ENCODE results near the gene CELSR1.

CELSR1 gene

DNA sequence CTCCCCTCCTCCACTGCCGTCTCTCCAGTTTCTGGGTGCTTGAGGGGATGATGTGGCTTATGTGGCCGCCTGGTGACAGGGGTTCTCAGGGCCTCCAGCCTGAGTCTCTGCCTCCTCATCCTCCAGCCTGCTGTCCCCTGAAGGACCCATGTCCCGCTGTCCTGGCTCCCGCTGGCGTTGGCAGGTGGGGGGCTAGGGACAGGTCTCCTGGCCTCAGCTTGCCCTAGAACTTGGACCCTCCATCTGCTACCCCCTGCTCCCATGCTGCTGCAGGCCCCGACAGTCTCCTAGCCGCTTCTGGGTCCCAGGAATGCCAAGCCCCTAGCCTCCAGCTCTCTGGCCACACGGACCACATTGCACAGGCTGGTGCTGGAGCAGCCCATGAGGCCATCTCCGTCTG, 13.9 kb upstream of the CELSR1 start:
- no peak for DNase-seq

DNA sequence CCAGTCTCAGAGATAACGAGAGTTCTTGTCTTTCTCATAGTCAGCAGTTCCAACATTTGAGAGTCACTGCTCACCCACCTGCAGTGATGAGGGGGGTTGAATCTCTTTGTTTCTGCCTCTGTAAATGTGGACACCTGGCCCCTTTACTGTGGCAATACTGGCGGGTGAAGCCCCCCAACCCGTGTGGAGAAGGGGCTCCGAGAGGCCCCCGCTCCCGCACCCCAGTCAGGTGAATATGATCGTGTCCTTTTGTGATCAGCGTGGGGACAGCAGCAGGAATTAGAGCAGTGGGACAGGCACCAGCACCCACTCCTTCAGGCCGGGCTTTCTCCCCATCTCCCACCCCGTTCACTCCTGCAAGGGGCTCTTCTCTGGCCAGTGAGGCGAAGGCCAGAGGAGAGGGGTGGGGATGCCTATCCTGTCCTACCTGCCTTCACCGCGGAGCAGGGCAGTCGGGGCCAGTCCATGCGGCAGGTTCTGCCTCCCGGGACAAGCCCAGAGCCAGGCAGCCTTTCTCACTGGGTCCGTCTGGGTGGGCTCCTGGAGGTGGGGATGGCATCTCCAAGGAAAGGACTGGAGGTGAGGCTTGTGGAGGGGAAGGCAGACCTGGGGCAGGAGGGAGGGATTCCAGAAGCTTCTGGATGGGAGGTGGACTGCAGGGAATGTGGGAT, 12.7 kb upstream of the CELSR1 start:
- DNase-seq, result no peak

DNA sequence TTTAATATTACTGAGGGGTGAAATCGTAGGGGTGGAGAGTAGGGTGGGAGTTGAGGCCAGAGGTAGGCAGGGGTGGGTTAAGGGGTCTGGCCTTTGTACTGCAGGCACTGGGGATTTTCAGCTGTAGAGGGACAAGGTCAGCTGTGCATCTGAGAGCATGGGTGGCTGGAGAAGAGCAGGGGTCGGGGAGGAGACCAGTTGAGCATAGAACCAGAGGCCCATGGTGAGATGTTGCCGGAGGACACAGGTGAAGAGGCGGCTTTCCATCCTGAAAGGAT, 12.1 kb upstream of the CELSR1 start:
- DNase-seq, result no peak

DNA sequence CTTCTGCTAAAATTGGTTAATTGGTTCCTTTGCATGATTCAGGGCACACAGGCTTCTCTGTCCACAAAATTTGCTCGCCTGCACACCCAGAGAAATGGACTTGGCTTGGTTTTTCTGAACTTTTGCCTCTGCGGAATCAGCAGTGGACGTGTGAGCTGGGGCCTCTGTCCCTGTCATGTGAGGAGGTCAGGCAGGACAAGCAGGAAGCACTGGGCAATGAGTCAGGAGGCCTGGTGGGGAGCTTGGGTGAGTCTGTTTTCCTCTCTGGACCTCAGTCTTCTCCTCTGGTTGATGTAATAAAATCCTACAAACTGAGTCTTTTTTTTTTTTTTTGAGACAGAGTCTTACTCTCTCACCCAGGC, 10.4 kb upstream of the CELSR1 start:
- no peak for DNase-seq

DNA sequence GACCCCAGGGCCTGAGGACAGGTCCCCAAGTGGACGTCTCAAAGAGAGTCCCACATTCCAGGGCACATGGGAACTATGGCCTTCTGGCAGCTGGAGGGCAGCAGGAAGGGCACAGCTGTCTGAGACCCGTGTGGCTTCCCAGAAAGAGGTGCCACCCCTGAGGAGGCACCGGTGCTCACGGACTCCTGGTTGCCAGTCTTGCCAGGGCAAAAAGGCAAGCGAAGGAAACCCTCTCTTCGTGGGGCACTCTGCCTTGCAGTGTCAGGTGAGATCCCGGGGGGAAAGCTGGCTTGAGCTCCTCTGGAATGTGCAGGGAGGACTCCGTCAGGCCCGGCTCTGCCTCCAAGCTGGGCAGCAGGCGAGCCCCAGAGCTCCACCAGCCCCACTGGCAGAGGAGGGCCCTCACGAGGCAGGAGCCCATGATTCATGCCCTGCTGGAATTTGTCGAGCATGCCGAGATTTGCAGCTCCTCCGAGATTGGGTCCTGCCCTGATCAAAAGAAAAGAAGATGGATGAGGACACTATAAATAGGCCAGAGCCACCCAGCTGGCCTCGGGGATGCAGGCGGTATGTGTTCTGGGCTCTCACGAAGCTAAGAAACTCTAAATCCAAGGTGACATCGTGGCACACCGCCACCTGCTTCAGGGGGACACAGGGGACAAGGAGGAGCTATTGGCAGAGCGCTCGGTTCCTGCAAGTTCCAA, 9.9 kb upstream of the CELSR1 start:
- DNase-seq, result no peak

DNA sequence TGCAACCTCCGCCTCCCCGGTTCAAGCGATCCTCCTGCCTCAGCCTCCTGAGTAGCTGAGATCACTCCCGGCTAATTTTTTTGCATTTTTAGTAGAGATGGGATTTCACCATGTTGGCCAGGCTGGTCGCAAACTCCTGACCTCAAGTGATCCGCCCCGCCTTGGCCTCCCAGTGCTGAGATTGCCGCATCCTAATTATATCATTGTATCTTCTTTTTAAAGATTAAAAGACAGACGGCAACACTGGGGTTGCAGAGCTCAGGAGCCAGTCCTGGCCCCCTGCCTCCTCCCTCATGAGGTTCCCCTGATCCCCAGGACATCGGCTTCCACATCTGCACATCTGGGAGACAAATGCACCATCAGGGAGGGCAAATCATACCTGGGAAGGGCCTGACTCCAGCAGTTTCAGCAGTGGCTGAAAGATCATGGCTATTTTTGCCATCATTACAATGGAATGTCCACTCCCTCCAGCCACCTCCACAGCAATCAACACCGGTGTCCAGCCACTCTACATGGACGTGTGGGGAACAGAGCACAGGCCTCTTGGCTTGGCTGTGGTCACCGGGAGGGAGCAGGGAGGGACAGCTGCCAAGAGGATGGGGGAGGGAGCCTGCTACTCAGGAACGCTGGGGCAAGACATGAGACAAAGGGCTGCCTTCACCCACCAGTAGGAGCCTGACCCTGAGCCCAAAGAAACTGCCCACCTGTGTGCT, 9.2 kb upstream of the CELSR1 start:
- DNase-seq, result no peak

GRCh38 chr22:46545086-46545792, 7.8 kb upstream of the CELSR1 start:
- no peak for DNase-seq

DNA sequence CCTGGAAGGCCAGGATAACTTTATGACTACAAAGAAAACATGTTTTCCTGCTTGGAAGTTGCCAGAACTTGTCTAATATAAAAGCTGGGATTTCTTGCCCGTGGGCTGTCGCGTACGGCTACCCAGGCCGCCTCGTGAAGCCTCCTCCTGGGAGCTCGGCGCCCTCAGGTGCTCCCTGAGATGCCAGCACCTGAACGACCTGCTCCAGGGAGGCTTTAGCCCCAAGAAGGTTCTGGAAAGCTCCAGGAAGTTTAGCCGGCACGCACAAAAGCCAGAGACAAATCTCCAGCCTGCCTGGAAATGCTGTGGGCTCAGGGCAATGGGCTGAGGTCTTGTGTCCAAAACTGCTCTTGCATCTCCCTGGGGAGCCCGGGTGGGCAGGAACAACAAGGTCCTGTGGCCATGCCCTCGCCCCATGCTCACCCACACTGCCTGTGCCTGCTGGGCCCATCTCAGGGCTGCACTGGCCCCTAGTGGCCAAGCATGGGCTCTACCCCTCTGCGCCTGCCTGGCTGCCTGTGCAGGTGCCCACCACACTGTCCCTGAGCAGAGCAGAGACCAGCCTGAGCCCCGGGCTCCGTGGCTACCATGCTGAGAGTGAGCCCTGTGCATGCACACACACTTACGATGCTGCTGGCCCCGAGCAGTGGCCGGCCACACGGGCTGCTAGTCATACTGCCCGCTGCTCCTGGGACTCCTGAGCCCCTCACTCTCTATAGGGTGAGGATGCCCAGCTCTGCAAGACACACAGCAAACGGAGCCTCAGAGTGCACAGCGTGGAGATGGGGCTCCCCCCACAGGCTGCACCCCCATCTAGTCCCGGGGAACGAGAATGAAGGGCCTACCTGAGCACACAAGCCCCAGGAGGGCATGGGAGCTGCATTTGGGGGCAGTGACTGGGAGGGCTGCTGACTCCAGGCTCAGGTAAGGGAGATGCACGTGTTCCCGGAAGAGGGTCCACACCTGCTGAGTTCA, 4.9 kb upstream of the CELSR1 start:
- peak; percentile 30 to 40 (median 36) for DNase-seq

- no peak for DNase-seq
These were observed 4.1 kb upstream of the CELSR1 start for GRCh38 chr22:46541536-46541935.

- no peak for DNase-seq
These were observed 3.5 kb upstream of the CELSR1 start for GRCh38 chr22:46540874-46541273.

- no peak for DNase-seq
These were observed 1.7 kb upstream of the CELSR1 start for GRCh38 chr22:46539169-46539568.

- DNase-seq, result no peak
These were observed 1.4 kb upstream of the CELSR1 start for GRCh38 chr22:46538814-46539160.

DNA sequence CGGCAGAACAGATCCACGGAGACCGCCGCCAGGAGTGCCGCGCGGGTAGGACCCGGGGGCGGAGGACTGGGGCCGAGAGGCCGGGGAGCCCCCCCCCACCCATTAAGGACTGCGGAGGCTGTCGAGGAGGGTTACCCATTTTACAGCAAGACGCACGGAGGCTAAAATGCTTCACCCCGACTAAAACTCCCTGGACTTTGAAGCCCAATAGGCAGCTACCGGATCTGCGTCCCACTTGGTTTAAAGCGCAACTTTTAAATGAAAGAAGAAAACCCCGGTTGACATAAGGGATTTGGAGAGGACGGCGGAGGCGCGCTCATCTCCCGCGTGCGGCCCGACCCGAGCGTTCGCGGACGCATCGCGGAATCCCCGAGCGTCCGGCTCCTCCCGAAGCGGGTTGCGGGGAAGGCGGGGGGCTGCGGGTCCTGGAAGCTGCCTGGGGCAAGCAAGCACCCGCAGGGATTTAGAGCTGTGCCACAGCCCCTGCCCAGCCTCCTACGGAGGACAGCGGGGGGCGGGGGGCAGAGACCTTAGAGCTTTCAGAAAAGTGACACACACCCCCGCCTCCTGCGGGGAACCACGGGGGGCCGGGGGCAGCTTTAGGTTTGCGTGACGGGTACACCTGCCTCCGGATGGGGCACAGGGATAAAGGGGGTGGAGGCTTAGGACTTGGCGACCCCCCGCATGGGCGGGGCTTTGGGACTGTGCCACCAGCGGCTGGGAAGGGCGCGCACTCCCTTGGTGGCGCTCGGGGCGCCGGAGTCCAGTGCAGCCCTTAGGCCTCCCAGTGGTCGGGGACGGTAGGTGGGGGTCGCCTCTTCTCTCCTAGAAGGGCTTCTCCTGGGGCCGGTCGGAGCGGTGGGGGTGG, 760 bp upstream of the CELSR1 start:
- no peak for DNase-seq

- no peak for DNase-seq
These were observed 739 bp downstream of the CELSR1 start for GRCh38 chr22:46536537-46537224.

DNA sequence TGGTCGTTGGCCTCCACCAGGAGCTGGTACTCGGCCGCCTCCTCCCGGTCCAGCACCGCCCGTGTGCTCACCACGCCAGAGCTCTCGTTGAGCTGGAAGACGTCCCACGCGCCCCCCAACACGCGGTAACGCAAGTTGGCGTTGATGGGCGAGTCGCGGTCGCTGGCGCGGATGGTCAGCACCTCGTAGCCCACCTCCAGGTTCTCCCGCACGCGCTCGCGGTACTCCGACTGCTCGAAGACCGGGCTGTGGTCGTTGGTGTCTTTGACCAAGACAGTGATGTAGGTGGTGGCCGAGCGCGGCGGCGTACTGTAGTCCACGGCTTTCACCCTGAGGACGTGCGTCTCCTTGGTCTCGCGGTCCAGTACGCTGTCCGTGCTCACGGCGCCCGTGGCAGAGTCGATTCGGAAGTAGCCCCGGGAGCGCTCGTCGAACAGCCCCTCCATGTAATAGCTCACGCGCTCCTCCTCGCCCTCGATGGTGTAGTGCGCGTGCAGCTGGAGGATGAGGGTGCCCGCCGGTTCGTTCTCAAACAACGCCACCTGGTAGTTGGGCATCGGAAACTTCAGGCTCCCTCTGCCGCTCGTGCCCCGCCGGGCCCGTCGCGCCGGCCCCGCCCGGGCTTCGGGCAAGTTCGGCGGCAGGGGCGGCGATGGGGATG, 1.4 kb downstream of the CELSR1 start:
- DNase-seq, result no peak

DNA sequence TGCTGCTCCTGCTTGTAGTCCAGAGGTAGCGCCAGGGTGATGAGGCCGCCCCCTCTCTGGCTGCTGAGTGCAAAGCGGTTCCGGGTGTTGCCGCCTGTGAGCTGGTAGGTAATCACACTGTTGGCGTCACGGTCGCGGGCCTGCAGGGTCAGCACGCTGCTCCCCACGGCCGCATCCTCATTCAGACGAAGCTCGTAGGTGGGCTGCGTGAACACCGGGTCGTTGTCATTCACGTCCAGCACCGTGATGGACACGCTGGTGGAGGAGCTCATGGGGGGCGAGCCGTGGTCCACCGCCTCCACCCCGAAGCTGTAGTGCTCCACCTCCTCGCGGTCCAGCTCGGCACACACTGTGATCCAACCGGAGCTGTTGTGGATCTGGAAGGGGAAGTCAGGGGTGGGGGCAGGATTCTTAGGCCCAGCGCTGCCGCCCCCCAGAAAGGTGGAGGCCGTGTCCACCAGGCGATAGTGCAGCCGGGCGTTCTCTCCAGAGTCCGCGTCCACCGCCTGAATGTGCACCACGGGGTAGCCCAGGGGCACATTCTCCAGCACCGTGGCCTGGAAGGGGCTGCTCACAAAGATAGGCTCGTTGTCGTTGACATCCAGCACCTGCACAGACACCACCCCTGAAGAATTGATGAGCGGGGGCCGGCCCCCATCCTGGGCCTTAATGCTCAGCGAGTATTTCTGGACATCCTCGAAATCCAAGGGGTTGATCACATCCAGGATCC, 2.4 kb downstream of the CELSR1 start:
- DNase-seq, result no peak

DNA sequence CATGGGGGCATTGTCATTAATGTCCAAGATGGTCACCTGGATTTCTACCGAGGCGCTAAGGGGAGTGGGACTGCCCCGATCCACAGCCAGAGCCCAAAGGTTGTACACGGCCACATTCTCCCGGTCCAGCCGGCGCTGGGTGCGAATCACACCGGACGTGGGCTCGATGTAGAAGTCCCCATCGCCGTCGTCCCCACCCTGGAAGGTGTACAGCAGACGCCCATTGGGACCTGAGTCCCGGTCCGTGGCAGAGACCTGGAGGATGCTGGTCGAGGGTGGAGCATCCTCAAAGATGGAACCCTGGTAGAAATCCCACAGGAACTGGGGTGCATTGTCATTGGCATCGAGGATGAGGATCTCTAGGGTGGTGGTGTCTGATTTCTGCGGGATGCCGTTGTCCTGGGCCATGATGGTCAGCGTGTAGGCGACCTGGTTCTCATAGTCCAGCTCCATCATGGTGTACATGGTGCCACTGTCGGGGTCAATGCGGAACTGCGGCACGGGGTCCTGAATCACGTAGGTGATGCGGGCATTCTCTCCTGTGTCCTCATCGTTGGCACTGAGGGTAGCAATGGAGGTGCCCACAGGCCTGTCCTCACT, 3.1 kb downstream of the CELSR1 start:
- DNase-seq, result no peak

DNA sequence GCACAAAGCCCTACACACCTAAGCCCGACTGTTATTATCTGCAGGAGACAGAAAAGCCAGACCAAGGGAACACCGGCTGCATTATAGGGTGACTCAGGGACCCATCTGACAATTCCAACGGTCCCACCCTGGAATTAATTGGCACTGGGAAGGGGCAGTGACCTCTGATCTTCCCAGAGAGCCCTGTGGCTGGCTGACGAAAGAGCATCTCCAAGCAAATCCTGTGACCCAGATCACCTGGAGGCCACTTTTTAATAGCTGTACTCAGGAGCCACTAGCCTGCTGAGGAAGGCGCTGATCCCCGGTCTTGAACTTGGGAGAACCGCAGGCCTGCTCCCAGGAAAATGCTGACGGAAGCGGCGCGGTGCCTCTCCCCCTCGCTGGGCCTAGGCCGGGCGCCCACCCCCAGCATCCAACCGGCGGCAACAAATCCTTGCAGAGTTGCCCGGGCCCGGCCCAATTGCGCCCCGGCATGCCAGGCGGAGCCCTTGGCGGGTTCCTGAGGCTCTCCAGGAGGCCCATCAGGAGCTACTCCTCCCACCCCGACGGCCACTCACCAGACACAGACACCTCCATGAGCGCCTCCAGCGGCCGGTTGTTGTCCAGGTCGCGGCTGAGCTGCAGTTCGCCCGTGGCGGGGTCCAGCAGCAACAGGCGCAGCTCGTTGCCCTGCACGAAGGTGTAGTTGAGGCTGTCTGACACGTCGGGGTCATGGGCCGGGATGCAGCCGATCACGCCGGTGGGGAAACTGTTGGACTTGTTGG, 4.2 kb downstream of the CELSR1 start:
- DNase-seq, result no peak

GRCh38 chr22:46532416-46532815, 5.0 kb downstream of the CELSR1 start:
- DNase-seq, result no peak
